GM15510 (cell line): ENCODE results near the gene SEPHS2.
A peak's percentile ranks its signal among the peaks of the same experiment; 100 is the strongest.

Source experiments
- POLR2A ChIP-seq: IDR thresholded peaks from 3 replicates; pipeline ENCODE4 v1.6.1; 2011; ENCODE audit warnings: borderline replicate concordance; ENCODE audit not compliant: insufficient read length; ENCODE audit errors: extremely low read depth

SEPHS2 gene

DNA sequence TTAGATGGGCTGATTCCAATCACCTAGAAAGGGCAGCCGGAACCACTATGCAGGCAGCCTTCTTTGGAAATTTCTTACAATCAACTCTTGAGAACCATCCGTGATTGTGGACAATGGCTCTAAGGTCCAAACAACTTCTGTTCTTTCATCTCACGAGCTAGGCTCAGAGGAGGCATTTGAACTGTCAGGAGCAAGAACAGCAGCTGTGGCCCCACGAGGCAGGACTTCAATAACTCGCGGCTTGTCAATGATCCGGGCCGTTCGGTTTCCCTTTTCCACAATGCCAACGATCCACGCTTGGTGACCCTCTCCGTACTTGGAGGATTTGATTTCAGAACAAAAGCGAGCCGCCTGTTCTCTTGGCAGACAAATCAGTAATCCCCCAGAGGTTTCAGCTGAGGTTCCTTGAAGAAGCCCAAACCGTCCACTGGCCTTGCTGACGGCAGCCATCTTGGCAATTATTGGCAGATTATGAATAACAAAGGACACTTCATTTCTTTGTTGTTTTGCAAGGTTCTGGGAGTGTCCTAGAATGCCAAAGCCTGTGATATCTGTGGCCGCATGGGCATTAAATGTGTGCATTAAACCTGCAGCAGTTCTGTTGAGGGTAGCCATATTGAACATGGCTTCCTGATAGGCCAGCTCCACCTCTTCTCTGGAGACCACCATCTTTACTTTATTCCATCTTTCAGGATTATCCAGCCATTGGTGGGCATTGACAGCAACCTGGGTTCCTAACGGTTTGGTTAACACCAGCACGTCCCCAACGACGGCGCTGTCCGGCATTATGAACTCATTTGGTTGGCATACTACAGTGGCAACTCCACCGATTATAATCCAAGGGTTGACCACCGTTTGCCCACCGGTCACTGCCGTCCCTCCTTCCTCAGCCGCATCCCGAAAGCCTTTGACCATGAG lies 1.2 kb downstream of the SEPHS2 start:
- TF ChIP-seq POLR2A, result no peak

DNA sequence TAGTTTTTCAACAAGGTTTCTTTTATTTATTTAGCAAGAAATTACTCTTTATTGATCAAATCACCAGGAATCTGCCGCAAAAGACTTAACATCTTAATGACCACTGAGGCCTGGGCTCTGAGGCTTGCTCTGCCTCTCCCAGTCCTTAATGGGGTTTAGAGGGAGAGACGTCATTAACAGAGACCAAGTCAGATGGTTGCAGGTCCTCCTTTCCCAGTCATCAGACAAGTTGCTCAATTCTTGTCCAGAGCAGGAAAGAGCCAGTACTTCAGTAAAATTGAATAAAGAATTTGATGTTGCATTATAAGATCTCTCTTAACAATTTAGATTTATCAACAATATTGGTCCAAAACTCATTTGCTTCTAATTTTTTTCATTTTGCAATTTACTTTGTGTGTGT lies 2.0 kb downstream of the SEPHS2 start:
- no peak for TF ChIP-seq POLR2A

GRCh38 chr16:30439720-30440348 lies 5.8 kb downstream of the SEPHS2 start:
- no peak for TF ChIP-seq POLR2A

- TF ChIP-seq POLR2A, result no peak
Measured at GRCh38 chr16:30438835-30439234, 6.8 kb downstream of the SEPHS2 start.

DNA sequence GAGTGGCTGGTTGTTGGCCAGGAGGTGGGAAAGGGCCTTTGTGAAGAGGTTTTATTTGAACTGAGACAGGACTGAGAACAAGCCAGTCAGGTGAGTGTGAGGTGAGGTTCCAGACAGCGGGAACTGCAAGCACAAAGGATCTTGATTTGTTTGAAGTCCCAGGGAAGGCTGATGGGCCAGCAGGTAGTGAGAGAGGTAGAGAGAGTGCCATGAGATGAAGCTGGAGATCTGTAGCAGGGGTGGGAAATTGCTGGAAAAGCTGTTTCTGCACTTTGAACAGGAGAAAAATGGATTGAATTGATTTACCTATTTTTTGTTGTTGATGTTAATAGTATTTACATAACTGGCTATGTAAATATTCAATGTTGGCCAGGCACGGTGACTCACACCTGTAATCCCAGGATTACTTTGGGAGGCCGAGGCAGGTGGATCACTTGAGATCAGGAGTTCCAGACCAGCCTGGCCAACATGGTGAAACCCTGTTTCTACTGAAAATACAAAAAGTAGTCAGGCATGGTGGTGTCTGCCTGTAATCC lies 8.1 kb downstream of the SEPHS2 start:
- no peak for TF ChIP-seq POLR2A

- TF ChIP-seq POLR2A, result no peak
Measured at GRCh38 chr16:30434852-30435251, 10.8 kb downstream of the SEPHS2 start.

DNA sequence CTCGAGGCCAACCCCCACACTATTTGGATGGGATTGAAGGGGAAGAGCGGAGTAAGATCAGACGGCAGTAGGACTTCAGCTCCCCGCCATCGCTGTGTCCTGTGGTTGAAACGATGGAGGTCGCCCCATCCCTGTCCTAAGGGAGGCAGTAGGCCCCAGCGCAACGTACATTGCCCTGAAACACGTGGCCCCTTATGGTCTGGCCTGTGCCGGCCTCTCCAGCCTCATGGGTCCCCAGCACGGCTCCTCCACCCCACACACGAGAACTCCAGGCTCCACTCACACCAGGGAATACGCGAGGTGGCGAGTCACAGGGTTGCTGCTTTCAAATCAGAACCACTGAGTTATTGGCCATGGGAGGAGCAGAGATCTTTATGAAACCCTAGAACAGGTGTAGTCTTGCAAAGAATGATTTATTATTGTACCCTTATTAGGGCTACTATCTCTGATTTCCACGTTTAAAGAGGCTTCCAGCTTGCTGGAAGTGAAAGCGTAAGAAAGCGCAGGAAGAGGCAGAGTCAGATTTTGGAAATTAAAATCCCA lies 15.2 kb downstream of the SEPHS2 start:
- TF ChIP-seq POLR2A, result no peak

GRCh38 chr16:30429678-30430427 lies 15.8 kb downstream of the SEPHS2 start, which contains the start of gene DCTPP1:
TSS of gene DCTPP1 (minus strand) at chr16:30430030. CDS start at chr16:30429980, 50 bp downstream.
- TF ChIP-seq POLR2A, result peak; percentile 53

- no peak for TF ChIP-seq POLR2A
Measured at GRCh38 chr16:30429418-30429677, 16.3 kb downstream of the SEPHS2 start.

DNA sequence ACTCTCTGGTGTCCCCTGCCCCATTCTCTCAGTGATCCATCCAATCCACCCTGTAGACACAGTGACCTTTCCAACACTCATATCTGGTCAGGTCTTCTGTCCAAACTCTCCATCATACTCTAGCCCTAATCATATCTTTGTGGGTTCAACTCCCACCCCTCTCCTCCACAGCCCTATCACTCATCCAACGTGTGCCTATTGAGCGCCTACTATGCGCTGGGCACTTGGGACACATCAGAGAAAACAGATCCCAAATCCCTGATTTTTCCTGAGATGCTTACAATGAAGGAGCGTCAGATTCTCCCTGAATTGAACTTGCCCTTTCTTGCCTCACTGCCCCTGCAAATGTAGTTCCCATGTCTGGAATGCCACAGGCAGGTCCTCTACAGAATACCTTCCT lies 17.6 kb downstream of the SEPHS2 start:
- no peak for TF ChIP-seq POLR2A

GRCh38 chr16:30421010-30421409 lies 24.7 kb downstream of the SEPHS2 start:
- TF ChIP-seq POLR2A, result no peak

DNA sequence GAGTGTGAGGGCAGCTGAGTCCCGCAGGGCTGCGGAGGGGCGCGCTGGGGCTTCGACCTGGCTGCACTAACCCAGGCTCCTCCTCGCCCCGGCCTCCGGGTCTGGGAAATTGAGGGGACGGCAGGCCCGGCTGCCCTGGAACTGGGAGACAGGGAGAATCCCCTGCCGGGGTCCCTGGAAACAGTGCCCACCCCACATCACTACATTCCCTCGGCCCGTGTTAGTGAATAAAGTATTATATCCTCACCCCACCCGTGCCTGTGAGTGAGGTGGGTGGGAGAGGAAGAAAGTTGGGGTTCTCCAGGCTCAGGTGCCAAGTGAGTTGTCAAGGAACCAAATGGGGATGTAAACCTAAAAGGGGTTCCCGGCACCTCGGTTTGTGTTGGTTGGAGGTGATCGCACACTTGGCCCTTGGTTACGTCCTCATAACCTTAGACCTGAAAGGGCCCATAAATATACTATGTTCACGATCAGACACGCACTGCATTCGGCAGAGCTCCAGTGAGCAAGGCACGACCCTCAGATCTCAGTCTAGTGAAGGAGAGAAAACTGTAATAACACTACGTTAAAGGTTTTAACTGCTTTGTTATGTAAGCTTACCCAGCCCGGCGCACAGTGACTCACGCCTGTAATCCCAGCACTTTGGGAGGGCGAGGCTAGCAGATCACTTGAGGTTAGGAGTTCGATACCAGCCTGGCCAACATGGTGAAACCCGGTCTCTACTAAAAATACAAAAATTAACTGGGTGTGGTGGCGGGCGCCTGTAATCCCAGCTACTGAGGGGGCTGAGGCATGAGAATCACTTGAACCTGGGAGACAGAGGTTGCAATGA lies 27.1 kb downstream of the SEPHS2 start:
- no peak for TF ChIP-seq POLR2A

- TF ChIP-seq POLR2A, result peak; percentile 52
Measured at GRCh38 chr16:30417529-30418349, 27.9 kb downstream of the SEPHS2 start.
